ENCODE results near the gene ZNF213.
A peak's percentile ranks its signal among the peaks of the same experiment; 100 is the strongest.

Gene ZNF213

GRCh38 chr16:3101018-3101840 is 33.6 kb upstream of the ZNF213 start:
- DNase-seq, result peak in 1 of 2 donors; percentile 21

- DNase-seq, result no peak
These were observed 32.9 kb upstream of the ZNF213 start for GRCh38 chr16:3101841-3102470.

- DNase-seq, result peak; percentile 60 to 61
These were observed 28.5 kb upstream of the ZNF213 start for GRCh38 chr16:3106205-3106928.

- no peak for DNase-seq
These were observed 22.6 kb upstream of the ZNF213 start, which contains the start of gene ZNF205 for GRCh38 chr16:3112058-3112880. TSS of gene ZNF205 (plus strand) at chr16:3112586. CDS start at chr16:3113431, 845 bp downstream.

GRCh38 chr16:3112881-3113574 is 21.8 kb upstream of the ZNF213 start:
- DNase-seq, result no peak

GRCh38 chr16:3113765-3114479 is 20.9 kb upstream of the ZNF213 start:
- DNase-seq, result no peak

GRCh38 chr16:3115003-3115402 is 19.8 kb upstream of the ZNF213 start:
- DNase-seq, result no peak

- DNase-seq, result no peak
These were observed 19.3 kb upstream of the ZNF213 start for GRCh38 chr16:3115561-3115960.

- DNase-seq, result no peak
These were observed 16.5 kb upstream of the ZNF213 start for GRCh38 chr16:3118204-3118790.

GRCh38 chr16:3118846-3119245 is 16.0 kb upstream of the ZNF213 start:
- DNase-seq, result no peak

- DNase-seq, result no peak
These were observed 15.5 kb upstream of the ZNF213 start for GRCh38 chr16:3119286-3119685.

GRCh38 chr16:3119701-3120408 is 15.0 kb upstream of the ZNF213 start:
- no peak for DNase-seq

GRCh38 chr16:3120435-3120834 is 14.4 kb upstream of the ZNF213 start:
- no peak for DNase-seq

- no peak for DNase-seq
These were observed 12.9 kb upstream of the ZNF213 start for GRCh38 chr16:3121851-3122467.

- DNase-seq, result no peak
These were observed 11.8 kb upstream of the ZNF213 start for GRCh38 chr16:3122926-3123570.

GRCh38 chr16:3123986-3124886 is 10.6 kb upstream of the ZNF213 start:
- DNase-seq, result peak; percentile 88 to 94

- DNase-seq, result no peak
These were observed 7.1 kb upstream of the ZNF213 start for GRCh38 chr16:3127745-3128144.

Data from bone marrow (tissue), 2 donors.